Activated CD8-positive, alpha-beta memory T cell treated with anti-CD3 and anti-CD28 coated beads, Interleukin-2, amount 50 U/mL, for 4 hours (primary cell): ENCODE measurements around the gene DNAJB8.

Experiments used
- DNase-seq: peaks from one replicate; pipeline ENCODE4 v3.0.0-alpha.2; 2020

DNAJB8 gene

DNA sequence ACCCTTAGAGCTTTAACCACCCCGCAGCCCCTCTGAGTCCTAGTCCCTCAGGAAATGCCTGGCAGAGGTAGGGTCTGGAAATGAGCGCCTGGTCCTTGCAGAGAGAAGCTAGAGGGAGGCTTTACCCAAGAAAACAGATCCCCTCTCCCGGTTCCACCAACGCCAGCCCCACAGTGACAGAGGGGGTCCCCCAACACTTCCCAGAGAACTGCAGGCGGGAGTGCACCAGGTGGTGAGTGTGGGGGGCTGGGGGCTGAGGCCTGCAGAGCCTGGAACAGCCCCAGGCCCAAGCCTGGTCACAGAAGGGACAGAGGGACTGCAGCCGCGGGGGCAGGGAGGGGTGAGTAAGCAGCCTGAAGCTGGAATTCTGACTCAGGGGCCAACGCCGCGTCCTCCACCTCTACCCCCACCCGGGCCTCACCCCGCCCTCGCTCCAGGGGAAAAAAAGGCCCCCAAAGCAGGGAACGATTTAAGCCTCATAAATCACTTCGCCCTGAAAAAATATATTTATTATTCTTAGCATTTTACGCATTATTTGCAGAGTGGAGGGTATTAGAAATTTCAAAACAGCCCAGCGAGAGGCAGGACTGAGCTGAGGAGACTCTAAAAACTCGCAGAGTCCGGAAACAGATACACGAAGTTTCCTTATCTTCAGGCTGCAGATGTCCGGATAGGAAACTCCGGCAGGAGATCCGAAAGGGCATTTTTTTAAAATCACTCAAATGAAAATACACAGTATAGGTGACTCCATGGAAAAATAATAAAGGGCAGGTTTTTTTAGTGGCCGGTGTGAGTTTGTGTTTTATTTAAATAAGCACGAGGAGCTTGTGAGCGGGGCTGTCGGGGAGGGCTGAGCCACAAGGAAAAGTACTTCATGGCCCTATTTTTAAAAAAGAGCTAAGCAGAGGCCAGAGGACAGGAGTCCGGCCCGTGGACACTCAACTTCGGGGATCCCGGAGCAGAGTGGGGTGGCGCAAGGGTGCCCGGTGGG is 16.3 kb upstream of the DNAJB8 start:
- no peak for DNase-seq

DNA sequence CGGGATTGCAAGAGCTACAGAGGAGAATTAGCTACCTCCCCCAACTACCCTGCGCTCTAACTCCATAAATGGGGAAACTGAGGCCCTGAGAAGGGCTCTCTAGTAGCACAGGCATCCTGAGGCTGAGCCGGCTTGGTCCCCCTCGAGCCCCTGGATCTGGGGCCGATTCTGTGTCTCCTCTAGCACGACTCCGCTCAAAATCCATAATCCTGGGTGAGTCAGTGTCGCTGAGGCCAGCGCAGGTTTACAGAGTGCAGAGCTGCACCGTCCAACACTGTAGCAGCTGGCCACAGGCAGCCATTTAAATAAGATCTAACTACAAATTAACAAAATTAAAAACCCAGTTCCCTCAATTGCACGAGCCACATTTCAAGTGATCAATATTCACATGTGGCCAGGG is 15.5 kb upstream of the DNAJB8 start:
- no peak for DNase-seq

- no peak for DNase-seq
These were observed 14.8 kb upstream of the DNAJB8 start for GRCh38 chr3:128481438-128481942.

DNA sequence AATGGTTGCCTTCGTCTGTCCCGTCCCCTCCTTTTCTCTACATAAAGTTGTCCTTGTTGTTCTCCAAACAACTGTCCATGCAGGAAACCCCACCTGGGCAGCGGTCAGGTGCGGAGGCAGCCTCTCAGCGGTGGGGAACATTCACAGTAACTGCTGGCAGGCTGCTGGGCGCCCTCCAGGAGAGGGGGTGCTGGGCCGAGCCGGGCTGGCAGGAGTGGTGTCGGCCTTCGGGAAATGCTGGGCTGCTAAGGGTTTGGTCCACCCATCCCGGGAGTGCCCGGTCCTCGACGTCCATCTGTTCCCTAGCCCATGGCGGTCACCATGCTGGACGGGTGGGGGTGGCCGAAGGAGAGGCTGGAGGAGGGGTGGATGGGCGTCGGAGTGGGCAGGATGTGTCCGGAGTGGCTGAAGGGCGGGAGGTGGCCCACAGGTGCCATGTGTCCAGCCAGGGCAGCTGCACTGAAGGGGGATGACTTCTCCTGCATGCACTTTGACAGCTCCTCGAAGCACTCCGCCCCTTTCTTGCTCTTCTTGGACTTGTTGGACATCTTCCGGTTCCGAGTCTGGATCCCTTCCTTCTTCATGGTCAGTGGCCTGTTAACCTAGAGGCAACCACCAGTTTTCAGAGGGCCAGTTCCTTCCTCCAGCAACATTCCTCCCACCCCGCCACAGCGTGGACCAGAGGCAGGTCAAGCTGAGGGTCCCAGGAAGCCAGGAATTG is 14.2 kb upstream of the DNAJB8 start:
- no peak for DNase-seq

DNA sequence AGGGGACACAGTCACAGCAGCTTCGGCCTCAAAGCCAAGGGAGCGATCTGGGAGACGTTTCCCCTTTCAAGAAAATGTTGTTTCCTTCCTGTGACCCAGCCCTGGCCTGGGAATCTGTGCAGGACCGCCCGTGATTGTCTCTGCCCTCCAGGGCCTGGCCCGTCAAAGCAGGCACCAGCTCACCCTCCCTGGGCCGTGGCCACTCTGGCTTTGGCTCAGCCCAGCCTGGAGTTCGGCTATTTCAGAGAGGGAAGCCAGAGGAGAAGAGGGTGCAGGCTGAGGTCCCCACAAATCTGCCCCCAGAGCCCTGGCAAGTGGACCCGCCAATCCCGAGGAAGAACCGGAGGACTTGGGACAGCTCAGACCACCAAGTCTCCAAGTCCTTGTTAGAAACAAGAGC is 13.6 kb upstream of the DNAJB8 start:
- no peak for DNase-seq

DNA sequence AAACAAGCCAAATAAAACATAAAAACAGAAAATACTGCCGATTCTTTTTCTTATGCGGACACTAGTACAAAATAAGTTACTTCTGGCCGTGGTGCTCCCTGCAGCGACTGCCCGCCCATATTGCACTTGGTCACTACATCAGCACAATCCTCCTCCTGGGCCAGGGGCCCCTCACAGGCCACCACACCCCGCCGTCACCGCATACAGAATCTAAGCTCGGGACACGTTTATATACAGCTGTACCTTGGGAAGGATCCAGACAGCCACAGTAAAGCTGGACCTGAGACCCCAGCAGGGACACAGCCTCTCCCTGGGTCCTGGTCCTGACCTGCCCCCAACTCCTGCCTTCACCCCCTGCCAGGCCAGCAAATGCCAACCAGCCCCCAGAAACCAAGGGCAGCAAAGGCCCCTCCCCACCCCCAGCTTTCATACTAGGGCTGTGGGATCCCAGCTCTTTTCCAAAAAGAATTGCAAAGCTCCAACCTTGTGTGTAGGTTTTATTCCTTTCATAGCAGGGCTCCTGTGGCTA is 12.9 kb upstream of the DNAJB8 start:
- no peak for DNase-seq

DNA sequence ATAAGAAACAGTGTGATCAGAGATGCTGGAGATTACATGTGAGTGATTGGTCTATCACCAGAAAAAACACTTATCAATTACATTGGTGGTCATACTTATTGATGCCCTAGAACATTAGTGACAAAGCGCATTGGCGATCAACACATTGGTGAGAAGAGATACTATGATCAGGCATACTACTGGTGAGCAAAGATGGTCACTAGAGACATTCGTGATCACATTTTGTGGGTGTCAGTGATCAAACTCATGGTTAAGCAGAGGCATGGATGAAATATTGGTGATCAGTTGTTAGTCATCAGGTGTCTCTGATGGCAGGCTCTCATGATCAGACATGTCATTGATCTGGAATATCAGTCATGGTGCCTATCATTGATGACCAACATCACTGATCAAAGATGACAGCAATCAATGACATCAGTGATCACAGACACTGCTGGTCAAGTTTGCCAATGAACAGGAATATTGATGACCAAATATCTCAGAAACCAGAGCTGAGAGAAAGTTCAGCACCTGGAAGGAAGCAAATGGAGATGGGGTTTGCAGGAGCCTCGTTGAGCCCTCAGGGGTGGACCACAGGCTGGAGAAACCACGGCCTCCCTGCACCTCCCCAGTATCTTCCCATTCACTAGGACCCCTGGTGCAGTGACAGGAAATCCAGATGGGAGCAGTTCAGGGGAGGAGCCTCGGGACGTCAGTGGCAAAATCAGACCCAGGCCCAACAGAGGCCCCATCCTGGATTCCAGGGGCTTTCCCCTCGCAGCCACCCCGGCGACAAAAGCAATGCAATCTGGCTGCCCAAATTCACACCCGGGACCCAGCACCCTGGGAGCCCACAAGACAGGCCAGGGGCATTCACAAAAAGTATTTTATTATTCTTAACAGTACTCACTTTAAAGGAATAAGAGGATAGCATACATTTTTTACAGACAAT is 12.2 kb upstream of the DNAJB8 start:
- no peak for DNase-seq

DNA sequence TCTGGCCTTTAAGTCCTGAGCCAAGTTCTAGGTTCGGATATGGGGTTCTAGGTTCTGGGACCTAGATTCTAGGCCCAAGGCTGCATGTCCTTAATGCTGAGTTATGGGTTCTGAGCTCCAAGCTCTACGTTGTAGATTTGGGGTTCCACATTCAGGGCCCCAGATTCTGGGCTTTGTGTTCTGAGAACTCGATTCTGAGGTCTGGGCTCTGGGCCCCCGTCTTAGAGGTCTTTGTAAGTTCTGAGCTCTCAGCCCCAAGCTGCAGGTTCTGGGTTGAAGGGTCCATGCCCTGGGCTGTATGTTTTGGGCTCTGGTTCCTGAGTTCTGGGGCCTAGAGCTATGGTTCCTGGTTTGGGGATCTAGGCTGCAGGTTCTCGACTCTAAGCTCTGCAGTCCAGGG is 10.0 kb upstream of the DNAJB8 start:
- DNase-seq, result no peak

GRCh38 chr3:128475355-128475754 is 8.7 kb upstream of the DNAJB8 start:
- no peak for DNase-seq

GRCh38 chr3:128473737-128474136 is 7.0 kb upstream of the DNAJB8 start:
- no peak for DNase-seq

DNA sequence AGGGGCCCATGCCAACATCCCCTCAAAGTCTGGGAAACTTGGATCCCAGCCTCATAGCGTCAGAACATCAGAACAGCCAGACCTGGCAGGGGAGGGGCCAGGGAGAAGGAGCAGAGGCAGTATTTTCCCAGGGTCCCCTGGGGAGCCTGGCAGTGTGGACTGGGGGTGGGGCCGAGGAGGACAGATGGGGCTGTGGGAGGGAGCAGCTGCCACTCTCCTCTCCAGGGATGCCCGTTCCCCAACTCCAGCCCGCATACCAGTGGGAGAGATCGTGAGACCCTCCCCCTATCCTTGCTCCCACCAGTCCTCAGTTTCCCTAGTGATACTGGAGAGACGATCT is 6.5 kb upstream of the DNAJB8 start:
- DNase-seq, result no peak

GRCh38 chr3:128472449-128473179 is 5.9 kb upstream of the DNAJB8 start:
- DNase-seq, result no peak

DNA sequence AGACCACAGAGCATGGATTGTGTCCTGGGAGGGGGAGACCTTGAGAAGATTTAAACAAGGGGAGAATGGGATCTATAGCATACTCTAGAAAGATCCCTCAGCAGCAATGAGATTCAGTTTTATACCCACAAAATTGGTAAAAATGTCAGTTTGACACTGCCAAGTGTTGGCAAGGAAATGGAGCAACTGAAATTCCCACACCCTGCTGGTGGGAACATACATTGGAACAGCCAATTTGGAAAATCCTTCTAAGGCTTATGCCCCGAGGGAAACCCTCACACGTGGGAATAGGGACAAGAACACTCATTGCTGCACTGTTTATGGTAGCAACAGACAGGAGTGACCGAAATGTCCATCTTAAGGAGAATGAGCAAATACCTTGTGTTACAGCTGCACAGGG is 5.0 kb upstream of the DNAJB8 start:
- no peak for DNase-seq

DNA sequence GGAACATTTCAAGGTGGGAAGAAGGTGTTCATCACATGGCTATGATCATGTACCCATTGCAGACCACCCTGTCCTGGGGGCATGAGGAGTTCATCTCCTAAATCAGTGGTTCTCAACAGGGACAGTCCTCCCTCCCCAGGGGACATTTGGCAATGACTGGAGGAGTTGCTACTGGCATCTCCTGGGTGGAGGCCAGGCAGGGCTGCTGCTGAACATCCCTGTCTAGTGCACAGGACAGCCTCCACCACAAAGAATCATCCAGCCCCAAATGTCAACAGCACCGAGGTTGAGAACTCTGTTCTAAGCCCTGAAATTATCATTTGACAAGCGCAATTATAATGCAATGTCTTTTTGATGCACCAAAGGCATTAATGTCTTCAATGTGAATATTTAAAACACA is 4.4 kb upstream of the DNAJB8 start:
- no peak for DNase-seq

DNA sequence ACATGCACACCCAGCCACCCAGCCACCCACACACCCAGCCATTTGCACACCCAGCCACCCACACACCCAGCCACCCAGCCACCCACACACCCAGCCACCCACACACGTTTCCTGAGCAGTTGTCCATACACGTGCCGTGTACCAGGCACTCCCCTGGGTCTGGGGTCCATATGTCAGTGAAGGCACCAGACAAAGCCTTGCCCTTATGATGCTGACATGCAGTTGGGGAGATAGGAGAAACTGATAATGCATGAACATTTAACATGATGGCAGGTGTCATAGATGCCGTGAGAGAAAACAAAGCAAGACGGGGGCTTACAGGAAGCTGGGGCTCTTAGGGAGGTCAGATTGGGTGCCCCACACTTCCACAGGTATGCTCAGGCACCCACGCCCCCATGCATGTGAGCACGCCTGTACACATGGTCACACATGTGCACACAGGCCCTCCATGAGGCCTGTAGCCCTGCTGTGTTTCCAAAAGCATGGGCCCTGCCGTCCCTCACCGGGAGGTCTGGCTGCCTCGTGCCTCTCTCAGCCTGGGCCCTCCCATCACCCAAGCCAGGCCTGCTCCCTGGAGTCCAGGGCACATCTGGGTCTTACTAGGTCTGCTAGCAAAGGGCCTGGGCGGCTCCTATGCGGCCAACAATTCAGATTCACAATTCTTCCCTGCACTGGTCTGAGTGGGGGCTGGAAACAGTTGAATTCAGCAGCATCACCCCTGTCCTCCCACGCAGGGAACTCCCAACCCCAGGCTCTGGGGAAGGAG is 3.6 kb upstream of the DNAJB8 start:
- DNase-seq, result no peak

DNA sequence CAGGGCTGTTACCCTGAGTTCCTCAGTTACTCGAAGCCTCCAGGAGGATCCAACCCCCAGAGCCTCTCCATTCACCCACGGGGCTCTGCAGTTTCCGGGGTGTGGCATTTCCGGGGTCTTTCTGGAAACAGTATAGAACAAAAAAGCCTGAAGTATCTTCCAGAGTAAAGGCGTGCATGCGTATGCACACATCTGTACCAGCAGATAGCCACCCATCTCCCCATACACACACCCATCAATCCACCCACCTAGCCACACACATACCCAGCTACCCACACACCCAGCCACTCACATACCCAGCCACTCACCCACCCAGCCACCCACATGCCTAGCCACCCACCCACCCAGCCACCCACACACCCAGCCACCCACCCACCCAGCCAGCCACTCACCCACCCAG is 2.9 kb upstream of the DNAJB8 start:
- DNase-seq, result no peak

- no peak for DNase-seq
These were observed 2.3 kb upstream of the DNAJB8 start for GRCh38 chr3:128468791-128469527.

DNA sequence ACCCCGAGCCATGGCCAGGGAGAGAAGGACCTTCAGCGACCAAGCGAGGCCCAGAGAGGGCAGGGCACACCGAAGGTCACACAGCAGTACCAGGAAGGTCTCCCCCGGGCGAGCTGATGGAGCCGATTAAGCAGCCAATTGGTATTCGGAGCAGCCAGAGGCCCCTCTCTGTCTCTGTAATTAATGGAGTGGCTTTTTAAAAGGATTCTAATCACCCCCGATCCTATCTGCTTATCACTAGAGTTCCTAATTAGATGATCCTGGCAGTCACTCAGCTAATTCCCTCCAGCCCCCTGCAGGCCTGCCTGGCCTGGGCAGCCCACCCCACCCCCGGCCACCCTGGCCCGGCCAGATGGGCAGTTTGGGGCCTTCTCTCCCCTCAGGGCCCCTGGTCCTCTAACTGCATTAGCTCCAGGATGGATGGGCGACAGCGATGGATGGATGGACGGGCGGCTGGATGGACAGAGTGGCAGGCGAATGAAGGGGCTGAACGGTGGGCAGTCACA is 1.6 kb upstream of the DNAJB8 start:
- no peak for DNase-seq

GRCh38 chr3:128464702-128465101 is 2.0 kb downstream of the DNAJB8 start:
- DNase-seq, result no peak

GRCh38 chr3:128464188-128464587 is 2.5 kb downstream of the DNAJB8 start:
- DNase-seq, result no peak
